AG04450 (cell line): ENCODE results near the gene PTCD2. TPM values are rescaled to one million over a fixed set of nuclear protein-coding genes. Genes with fewer than 3 reads are reported as not detected.

Source experiments
- CTCF ChIA-PET: fragments of 300-600, 350-600 bp; formaldehyde crosslinking; extraction: SDS; loops from one replicate; lab custom pipeline; 2022; ENCODE audit warnings: antibody characterized with exemption, inconsistent platforms; lab: Charles Lee
- POLR2A ChIA-PET: fragments of 350-600 bp; formaldehyde crosslinking; extraction: SDS; loops from one replicate; lab custom pipeline; 2021; ENCODE audit warnings: antibody characterized with exemption, inconsistent platforms; lab: Yijun Ruan, JAX
- DNase-seq: peaks from one replicate; pipeline ENCODE4 v3.0.0-alpha.2; 2011; ENCODE audit warnings: low read depth, low spot score
- H3K27ac ChIP-seq: one replicate; pipeline ENCODE4 v1.5.1; 2012; ENCODE audit warnings: low read depth, low read length, control low read depth
- H3K27me3 ChIP-seq: one replicate; pipeline ENCODE4 v1.6.0; 2012; ENCODE audit warnings: low read length; ENCODE audit not compliant: control insufficient read depth, insufficient read depth
- H3K4me3 ChIP-seq: 2 replicates; pipeline ENCODE4 v1.5.1; 2011; ENCODE audit warnings: mild to moderate bottlenecking, low read depth, low read length, control low read depth
- H3K9me3 ChIP-seq: 2 replicates; pipeline ENCODE4 v1.5.1; 2012; ENCODE audit warnings: low read length; ENCODE audit not compliant: control insufficient read depth, insufficient read depth
- polyA plus RNA-seq: library from polyadenylated mRNA; depleted of rRNA; stranded (reverse); fragments of >200 nt; gene quantifications from 2 replicates; pipeline ENCODE4 v1.2.3, GENCODE V29; 2011
- TF ChIP-seq, protein P1 (sequence below): IDR thresholded peaks from 2 replicates; pipeline ENCODE4 v1.5.1; 2011; ENCODE audit warnings: low read depth, low read length, control low read depth, inconsistent platforms

Gene PTCD2
- polyA plus RNA-seq, 1 experiment, result 13.9 TPM

DNA sequence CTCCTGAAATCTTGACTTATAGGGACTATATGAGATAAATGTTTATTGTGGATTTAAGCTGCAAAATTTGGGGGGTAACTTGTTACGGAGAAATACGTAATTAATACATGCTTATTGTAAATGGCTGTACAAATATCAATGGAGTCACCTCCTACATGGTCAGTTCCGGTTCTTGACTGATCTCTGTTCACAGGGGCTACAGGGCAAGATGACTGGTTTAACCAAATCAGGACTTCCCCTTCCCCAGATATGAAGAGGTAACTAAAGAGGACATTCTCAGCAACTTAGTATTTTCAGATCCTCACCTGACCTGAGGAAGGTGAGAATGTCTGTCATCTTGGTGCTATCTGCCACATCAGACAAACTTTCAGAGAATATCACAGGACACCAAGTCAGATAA, 54.7 kb downstream of the PTCD2 start:
- Histone ChIP-seq H3K4me3 (no peak overlapping the region), H3K27me3 (no peaks in the 10 kb centered on the region), H3K9me3 (peaks cover 4% of the 10 kb centered on the region; the same call in 1 of the 2 replicates), H3K27ac (no peak overlapping the region)
- DNase-seq, result no peak
- ChIA-PET CTCF (no interaction called here), POLR2A (no interaction called here)
- TF ChIP-seq, protein P1, sequence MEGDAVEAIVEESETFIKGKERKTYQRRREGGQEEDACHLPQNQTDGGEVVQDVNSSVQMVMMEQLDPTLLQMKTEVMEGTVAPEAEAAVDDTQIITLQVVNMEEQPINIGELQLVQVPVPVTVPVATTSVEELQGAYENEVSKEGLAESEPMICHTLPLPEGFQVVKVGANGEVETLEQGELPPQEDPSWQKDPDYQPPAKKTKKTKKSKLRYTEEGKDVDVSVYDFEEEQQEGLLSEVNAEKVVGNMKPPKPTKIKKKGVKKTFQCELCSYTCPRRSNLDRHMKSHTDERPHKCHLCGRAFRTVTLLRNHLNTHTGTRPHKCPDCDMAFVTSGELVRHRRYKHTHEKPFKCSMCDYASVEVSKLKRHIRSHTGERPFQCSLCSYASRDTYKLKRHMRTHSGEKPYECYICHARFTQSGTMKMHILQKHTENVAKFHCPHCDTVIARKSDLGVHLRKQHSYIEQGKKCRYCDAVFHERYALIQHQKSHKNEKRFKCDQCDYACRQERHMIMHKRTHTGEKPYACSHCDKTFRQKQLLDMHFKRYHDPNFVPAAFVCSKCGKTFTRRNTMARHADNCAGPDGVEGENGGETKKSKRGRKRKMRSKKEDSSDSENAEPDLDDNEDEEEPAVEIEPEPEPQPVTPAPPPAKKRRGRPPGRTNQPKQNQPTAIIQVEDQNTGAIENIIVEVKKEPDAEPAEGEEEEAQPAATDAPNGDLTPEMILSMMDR, result no peak

- Histone ChIP-seq H3K27me3 (no peaks in the 10 kb centered on the region), H3K4me3 (no peak overlapping the region), H3K9me3 (peaks cover 4% of the 10 kb centered on the region; the same call in 1 of the 2 replicates), H3K27ac (no peak overlapping the region)
- TF ChIP-seq, protein P1, result no peak
- ChIA-PET POLR2A (no interaction called here), CTCF (interaction anchor here (0.6 kb wide), 1 partner anchor 9 kb away, joined by 3 read pairs; no protein-coding TSS in a partner anchor)
- no peak for DNase-seq
Measured at GRCh38 chr5:72376381-72376780, 56.2 kb downstream of the PTCD2 start.

GRCh38 chr5:72377910-72378638, 57.9 kb downstream of the PTCD2 start:
- Histone ChIP-seq H3K4me3 (no peak overlapping the region), H3K27me3 (no peaks in the 10 kb centered on the region), H3K27ac (no peak overlapping the region), H3K9me3 (peaks cover 4% of the 10 kb centered on the region; the same call in 1 of the 2 replicates)
- ChIA-PET CTCF (interaction anchor here (3.1 kb wide), 1 partner anchor 12 kb away, joined by 23 read pairs; no protein-coding TSS in a partner anchor), POLR2A (no interaction called here)
- DNase-seq, result no peak
- TF ChIP-seq, protein P1, result no peak

GRCh38 chr5:72378639-72379289, 58.6 kb downstream of the PTCD2 start:
- POLR2A ChIA-PET, result no interaction called here
- TF ChIP-seq, protein P1, result no peak

GRCh38 chr5:72379936-72380335, 59.8 kb downstream of the PTCD2 start:
- POLR2A ChIA-PET, result no interaction called here
- Histone ChIP-seq H3K27ac (no peak overlapping the region), H3K27me3 (no peaks in the 10 kb centered on the region), H3K4me3 (no peak overlapping the region), H3K9me3 (no peaks in the 10 kb centered on the region)
- DNase-seq, result no peak
- TF ChIP-seq, protein P1, result no peak
- CTCF ChIA-PET, result interaction anchor here (0.6 to 3.1 kb wide), 2 partner anchors 14 to 465 kb away, joined by 3 to 23 read pairs; no protein-coding TSS in a partner anchor

More at GRCh38 chr5:72378639-72379289, 58.6 kb downstream of the PTCD2 start:
- no peak overlapping the region for H3K4me3 ChIP-seq
- peak; percentile 46 for DNase-seq
- no peaks in the 10 kb centered on the region for H3K27me3 ChIP-seq
- CTCF ChIA-PET, result interaction anchor here (0.6 to 3.1 kb wide), 3 partner anchors 13 to 145 kb away, joined by 4 to 23 read pairs (median 4); no protein-coding TSS in a partner anchor
- peaks cover 4% of the 10 kb centered on the region; the same call in 1 of the 2 replicates for H3K9me3 ChIP-seq
- no peak overlapping the region for H3K27ac ChIP-seq
